MM.1S (cell line): ENCODE measurements around the gene TRIM32.
A peak's percentile ranks its signal among the peaks of the same experiment; 100 is the strongest.

ENCODE experiments used
- DNase-seq: peaks from one replicate; pipeline ENCODE4 v3.0.0-alpha.2; 2015
- H2AFZ ChIP-seq: fragments of 300-600 bp; sonication (generic); 2 replicates; pipeline ENCODE4 v1.6.0; 2016; ENCODE audit warnings: antibody characterized with exemption, low read length
- H3F3A ChIP-seq: fragments of 300-600 bp; sonication (generic); 2 replicates; pipeline ENCODE4 v1.6.1; 2016; ENCODE audit warnings: mild to moderate bottlenecking, antibody characterized with exemption, low read length, moderate library complexity, mixed read lengths; ENCODE audit not compliant: insufficient read depth
- H3K27ac ChIP-seq: fragments of 300-600 bp; sonication (generic); 2 replicates; pipeline ENCODE4 v1.5.1; 2016; ENCODE audit warnings: mild to moderate bottlenecking, low read length
- H3K27me3 ChIP-seq: fragments of 300-600 bp; sonication (generic); replicated peaks from 2 replicates; pipeline ENCODE4 v1.6.0; 2016; ENCODE audit warnings: low read length; ENCODE audit not compliant: insufficient read depth
- H3K36me3 ChIP-seq: fragments of 300-600 bp; sonication (generic); replicated peaks from 2 replicates; pipeline ENCODE4 v1.6.1; 2016; ENCODE audit warnings: mild to moderate bottlenecking, low read length, mixed read lengths; ENCODE audit not compliant: insufficient read depth
- H3K4me1 ChIP-seq: fragments of 300-600 bp; sonication (generic); 2 replicates; pipeline ENCODE4 v1.6.1; 2016; ENCODE audit warnings: low read length, mixed read lengths
- H3K4me2 ChIP-seq: fragments of 300-600 bp; sonication (generic); 2 replicates; pipeline ENCODE4 v1.6.0; 2016; ENCODE audit warnings: low read depth, low read length
- H3K4me3 ChIP-seq: fragments of 300-600 bp; sonication (generic); 2 replicates; pipeline ENCODE4 v1.5.1; 2016; ENCODE audit warnings: low read length, mixed read lengths
- H3K79me2 ChIP-seq: fragments of 300-600 bp; sonication (generic); 2 replicates; pipeline ENCODE4 v1.6.1; 2016; ENCODE audit warnings: mixed run types, low read length, mixed read lengths
- H3K9ac ChIP-seq: fragments of 300-600 bp; sonication (generic); 2 replicates; pipeline ENCODE4 v1.6.1; 2016; ENCODE audit warnings: low read length, mixed read lengths
- H3K9me2 ChIP-seq: fragments of 300-600 bp; sonication (generic); replicated peaks from 2 replicates; pipeline ENCODE4 v1.6.1; 2016; ENCODE audit warnings: mild to moderate bottlenecking, low read length, mixed read lengths; ENCODE audit not compliant: insufficient read depth
- H3K9me3 ChIP-seq: fragments of 300-600 bp; sonication (generic); replicated peaks from 2 replicates; pipeline ENCODE4 v1.6.1; 2016; ENCODE audit warnings: mild to moderate bottlenecking, low read length, mixed read lengths; ENCODE audit not compliant: insufficient read depth
- H4K20me1 ChIP-seq: fragments of 300-600 bp; sonication (generic); 2 replicates; pipeline ENCODE4 v1.6.1; 2016; ENCODE audit warnings: mild to moderate bottlenecking, low read length, moderate library complexity, mixed read lengths; ENCODE audit not compliant: insufficient read depth
- CTCF ChIP-seq: fragments of 300-600 bp; sonication (generic); IDR thresholded peaks from 2 replicates; pipeline ENCODE4 v1.5.1; 2016; ENCODE audit warnings: antibody characterized with exemption, low read length, mixed read lengths
- EZH2 ChIP-seq: fragments of 300-600 bp; sonication (generic); optimal IDR thresholded peaks from 2 replicates; pipeline ENCODE3; 2017; ENCODE audit warnings: low read depth, mild to moderate bottlenecking, antibody characterized with exemption, low read length, mixed read lengths
- EZH2phosphoT487 ChIP-seq: fragments of 300-600 bp; sonication (generic); IDR thresholded peaks from 2 replicates; pipeline ENCODE4 v1.6.1; 2018; ENCODE audit warnings: antibody characterized with exemption, low read length

TRIM32 gene

GRCh38 chr9:116733010-116733641 is 46.0 kb downstream of the TRIM32 start:
- Histone ChIP-seq H3K4me2 (no peak overlapping the region), H3F3A (no peaks in the 10 kb centered on the region), H3K4me3 (no peak overlapping the region), H4K20me1 (no peaks in the 10 kb centered on the region), H3K9me2 (no peaks in the 10 kb centered on the region), H3K27me3 (no peaks in the 10 kb centered on the region), H2AFZ (no peak overlapping the region), H3K36me3 (no peaks in the 10 kb centered on the region), H3K79me2 (no peaks in the 10 kb centered on the region), H3K4me1 (no peaks in the 10 kb centered on the region), H3K9me3 (no peaks in the 10 kb centered on the region), H3K27ac (no peak overlapping the region), H3K9ac (no peak overlapping the region)
- no peak for TF ChIP-seq EZH2phosphoT487
- no peak for TF ChIP-seq CTCF
- TF ChIP-seq EZH2 = no peak
- DNase-seq = no peak

- no peaks in the 10 kb centered on the region for H3K79me2 ChIP-seq
- no peaks in the 10 kb centered on the region for H3F3A ChIP-seq
- no peak overlapping the region for H3K9ac ChIP-seq
- TF ChIP-seq CTCF (no peak), EZH2 (no peak)
- H3K4me3 ChIP-seq = no peak overlapping the region
- H3K4me1 ChIP-seq = no peaks in the 10 kb centered on the region
- no peaks in the 10 kb centered on the region for H3K9me2 ChIP-seq
- DNase-seq = no peak
- H3K27ac ChIP-seq = no peak overlapping the region
- H3K9me3 ChIP-seq = no peaks in the 10 kb centered on the region
- no peaks in the 10 kb centered on the region for H3K36me3 ChIP-seq
- peak overlapping the region; percentile 69 for H2AFZ ChIP-seq
- H4K20me1 ChIP-seq = no peaks in the 10 kb centered on the region
- H3K4me2 ChIP-seq = no peak overlapping the region; the same call in 1 of the 2 replicates
- H3K27me3 ChIP-seq = no peaks in the 10 kb centered on the region
Measured at GRCh38 chr9:116736399-116737151, 49.5 kb downstream of the TRIM32 start.

- Histone ChIP-seq H4K20me1 (no peaks in the 10 kb centered on the region), H3K4me3 (no peak overlapping the region), H3K9me2 (no peaks in the 10 kb centered on the region), H3K27ac (no peak overlapping the region), H2AFZ (peak overlapping the region; percentile 69), H3K36me3 (no peaks in the 10 kb centered on the region), H3F3A (no peaks in the 10 kb centered on the region), H3K9me3 (no peaks in the 10 kb centered on the region), H3K79me2 (no peaks in the 10 kb centered on the region), H3K27me3 (no peaks in the 10 kb centered on the region), H3K4me2 (peak overlapping the region; percentile 27; the same call in 1 of the 2 replicates), H3K9ac (no peak overlapping the region), H3K4me1 (no peaks in the 10 kb centered on the region)
- DNase-seq = peak; percentile 68
- TF ChIP-seq EZH2phosphoT487 = no peak
- TF ChIP-seq CTCF = peak; percentile 87
- no peak for TF ChIP-seq EZH2
Measured at GRCh38 chr9:116737152-116737546, 50.0 kb downstream of the TRIM32 start.
